GM19099 (cell line): ENCODE measurements around the gene LMAN1.
A peak's percentile ranks its signal among the peaks of the same experiment; 100 is the strongest.

Experiments
- POLR2A ChIP-seq: IDR thresholded peaks from 3 replicates; pipeline ENCODE4 v1.6.1; 2011; ENCODE audit warnings: low read depth; ENCODE audit not compliant: insufficient read length; ENCODE audit errors: extremely low read depth

Gene LMAN1, protein sequence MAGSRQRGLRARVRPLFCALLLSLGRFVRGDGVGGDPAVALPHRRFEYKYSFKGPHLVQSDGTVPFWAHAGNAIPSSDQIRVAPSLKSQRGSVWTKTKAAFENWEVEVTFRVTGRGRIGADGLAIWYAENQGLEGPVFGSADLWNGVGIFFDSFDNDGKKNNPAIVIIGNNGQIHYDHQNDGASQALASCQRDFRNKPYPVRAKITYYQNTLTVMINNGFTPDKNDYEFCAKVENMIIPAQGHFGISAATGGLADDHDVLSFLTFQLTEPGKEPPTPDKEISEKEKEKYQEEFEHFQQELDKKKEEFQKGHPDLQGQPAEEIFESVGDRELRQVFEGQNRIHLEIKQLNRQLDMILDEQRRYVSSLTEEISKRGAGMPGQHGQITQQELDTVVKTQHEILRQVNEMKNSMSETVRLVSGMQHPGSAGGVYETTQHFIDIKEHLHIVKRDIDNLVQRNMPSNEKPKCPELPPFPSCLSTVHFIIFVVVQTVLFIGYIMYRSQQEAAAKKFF

DNA sequence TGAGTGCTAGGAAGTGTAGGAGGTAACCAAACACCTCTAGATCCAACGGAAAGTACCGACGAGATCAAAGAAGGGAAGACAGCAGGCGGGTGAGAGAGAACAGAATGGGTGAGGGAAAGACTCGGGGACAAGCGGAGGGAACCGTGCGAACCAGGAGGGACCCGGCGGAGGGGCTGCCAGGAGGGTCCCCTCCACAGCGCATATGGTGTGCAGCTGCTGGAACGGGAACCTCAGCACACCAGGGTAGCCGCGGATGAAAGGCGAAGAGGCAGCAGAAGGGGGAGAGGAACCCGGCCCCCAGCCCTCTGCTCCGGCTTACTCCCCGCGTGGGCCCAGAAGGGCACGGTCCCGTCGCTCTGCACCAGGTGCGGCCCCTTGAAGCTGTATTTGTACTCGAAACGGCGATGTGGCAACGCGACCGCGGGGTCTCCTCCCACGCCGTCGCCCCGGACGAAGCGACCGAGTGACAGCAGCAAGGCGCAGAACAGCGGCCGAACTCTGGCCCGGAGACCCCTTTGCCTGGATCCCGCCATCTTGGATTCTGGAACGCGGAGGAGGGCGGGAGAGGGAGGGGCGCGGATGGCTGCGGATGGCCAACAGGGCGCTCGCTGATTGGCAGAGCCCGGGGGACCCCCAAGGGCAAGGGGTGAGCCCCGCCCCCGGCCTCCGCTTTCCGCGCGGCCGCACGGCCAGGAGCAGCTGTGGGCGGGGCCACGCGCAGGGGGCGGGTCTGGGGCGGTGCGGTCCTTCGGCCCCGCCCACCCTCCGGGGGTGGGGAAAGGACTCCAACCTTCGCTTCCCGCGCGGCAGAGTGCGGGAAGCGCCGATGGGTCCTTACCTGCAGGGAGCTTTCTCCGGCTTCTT is at the start of gene LMAN1:
Gene LMAN1 (minus strand): TSS at position 554 of the 864 bp plus-strand sequence. CDS start 21 bp downstream, at position 533.
- TF ChIP-seq POLR2A, result peak; percentile 90

DNA sequence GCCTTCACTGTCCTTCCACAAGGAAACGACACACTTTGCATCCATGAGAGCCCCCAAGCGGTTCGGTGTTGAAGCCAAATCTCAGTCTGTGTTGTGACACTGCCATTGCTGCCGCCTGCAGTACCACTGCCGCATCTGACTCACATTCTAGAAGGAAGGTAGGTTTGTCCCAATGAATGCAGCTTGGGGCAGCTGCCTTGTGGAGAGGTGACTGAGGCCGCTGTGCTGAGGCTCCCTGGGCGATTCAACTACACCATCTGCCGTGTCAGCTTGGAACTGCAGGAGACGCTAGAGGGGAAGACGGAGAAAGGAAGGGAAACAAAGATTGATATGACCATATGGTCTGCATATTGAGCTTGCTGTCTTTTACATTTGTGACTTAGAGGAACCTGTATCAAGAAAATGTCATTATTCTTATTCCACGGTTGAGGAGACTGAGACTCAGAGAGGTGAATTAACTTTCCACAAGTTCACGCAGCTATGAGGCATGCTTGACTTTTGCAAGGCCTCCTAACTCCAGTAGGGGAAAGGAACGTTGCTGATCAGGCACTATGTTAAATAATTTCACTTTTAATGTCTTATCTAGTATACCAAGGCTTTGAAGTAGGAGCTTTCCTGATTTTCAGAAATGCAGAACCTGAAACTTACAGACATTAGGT is 43.5 kb upstream of the LMAN1 start:
- no peak for TF ChIP-seq POLR2A

DNA sequence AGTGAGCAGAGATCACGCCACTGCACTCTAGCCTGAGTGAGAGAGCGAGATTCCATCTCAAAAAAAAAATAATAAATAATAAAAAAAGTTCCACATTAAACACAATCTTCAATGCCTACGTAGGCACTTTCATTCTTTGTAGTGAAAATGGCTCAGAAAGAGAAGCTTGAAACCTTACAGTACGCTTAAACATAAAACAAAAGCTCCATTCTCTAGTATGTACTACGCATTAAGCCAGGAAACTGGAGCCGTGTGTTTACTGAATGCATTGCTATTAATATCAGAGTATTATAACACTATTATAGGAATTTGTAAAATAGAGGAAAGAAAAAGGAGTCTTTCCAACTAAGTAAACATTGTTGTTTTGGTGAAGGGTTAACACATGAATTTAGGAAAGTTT is 41.3 kb upstream of the LMAN1 start:
- no peak for TF ChIP-seq POLR2A

DNA sequence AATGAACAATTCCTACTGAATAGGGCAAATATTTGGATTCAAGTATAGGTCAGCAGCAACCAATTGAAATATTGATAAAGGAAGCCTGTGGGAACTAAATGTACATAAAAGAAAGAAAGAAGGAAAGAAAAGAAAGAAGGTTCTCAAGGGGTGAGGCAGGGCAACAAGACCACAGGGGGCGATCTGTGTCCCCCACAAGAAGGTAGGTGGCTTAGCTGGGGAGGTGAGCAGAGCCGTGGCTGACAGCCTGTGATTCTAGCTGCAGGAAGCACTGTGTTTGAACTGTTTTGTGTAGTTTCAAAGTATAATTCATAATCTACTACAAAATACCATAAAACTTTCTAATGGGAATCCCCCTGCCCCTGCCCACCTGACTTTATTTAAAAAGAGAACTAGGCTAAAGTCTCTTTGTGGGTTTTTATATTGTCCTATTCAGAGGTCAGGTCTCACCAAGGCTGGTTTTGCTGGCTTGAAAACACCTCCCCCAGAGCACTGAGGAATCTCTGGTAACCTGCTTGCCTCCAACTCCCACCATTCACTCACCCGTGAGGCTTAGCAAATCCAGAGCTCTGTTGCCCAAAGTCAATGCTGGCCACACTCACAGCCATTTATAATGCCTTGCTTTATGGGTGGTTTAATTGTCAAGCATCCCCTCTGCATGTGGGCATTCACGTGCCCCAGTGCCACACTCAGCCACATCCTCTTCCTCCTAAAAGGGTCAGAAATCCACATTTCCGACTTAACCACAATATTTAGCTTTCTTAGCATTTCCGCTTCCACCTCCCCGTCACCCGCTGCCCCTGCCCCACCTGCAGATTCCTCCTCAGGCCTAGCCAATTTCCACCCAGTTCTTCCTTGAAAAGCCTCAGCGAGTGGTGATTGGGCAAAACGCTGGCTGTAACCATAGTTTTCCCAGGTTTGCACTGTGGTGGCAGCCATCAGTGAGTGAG is 36.4 kb upstream of the LMAN1 start:
- TF ChIP-seq POLR2A, result no peak

DNA sequence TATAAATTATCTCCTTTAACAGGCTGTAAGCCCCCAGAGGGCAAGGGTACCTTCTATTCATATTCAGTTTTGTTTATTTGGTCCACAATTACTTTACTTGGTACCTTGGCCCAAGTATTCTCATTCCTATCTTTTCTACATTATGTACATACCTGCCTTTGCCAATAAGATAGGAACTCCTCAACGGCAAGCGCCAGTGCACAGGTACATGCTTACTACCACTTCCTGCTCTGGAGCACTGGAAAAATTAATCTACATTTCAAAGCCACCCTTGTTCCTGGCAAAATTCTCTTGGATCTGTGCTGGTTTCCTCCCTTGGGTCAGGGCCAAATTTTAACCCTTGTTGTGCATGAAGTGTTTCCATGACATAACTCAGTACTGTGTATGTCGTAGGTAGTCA is 34.3 kb upstream of the LMAN1 start:
- TF ChIP-seq POLR2A, result no peak

DNA sequence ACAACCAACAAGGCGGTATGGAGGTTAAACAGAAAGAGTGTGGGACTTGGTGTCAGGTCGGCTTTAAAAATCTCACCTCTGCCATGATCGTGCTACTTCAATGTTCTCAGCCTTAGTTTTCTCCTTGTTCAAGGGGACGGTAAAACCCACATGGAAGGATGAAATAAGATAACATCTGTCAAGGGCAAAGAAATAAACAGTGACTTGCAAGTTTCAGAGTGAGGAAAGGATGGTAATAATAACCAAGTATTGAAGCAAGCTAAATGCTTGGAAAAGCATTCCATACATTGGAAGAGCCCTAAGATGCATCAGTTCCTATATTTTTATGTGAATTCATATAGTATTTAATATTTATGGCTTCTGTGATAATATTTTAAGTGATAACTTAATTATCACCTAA is 29.8 kb upstream of the LMAN1 start:
- no peak for TF ChIP-seq POLR2A

DNA sequence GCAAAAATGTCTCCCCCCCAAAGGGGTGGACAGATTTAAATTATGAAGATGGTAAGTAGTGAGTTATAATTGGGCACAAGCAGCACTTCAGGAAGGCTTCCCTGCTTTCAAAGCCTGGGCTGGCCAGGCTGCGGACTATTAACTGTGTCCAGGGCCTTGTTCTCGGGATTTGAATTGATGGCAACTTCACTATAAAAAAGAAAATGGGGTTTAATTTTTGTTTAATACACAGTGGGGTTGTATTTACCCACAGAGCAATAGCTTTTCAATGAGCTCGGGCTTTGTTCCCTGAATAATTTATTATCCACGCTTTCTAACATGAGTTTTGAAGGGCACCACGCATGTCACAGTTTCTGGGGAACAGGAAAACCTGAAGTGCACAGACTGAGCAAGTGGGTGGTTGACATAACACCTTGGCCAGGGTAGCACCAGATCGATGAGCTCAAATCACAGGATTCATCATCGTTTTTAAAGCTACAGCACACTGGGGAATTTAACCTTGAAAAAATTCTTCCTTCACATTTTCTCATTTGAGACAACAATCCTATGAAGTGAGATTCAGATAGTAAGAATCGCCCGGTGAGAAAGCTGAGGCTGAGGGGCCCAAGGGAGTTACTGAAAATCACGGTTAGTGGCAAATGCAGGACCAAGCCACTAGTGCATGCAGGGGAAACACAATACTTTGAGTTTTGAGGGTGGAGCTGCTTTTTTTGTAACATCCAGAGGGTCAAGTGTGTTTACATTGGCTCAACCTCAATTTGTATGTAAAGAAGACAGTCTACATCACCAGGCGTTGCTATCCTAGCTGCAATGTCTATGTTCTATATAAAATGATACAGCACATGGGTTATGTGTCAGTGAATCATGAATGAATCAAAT is 28.9 kb upstream of the LMAN1 start:
- no peak for TF ChIP-seq POLR2A

DNA sequence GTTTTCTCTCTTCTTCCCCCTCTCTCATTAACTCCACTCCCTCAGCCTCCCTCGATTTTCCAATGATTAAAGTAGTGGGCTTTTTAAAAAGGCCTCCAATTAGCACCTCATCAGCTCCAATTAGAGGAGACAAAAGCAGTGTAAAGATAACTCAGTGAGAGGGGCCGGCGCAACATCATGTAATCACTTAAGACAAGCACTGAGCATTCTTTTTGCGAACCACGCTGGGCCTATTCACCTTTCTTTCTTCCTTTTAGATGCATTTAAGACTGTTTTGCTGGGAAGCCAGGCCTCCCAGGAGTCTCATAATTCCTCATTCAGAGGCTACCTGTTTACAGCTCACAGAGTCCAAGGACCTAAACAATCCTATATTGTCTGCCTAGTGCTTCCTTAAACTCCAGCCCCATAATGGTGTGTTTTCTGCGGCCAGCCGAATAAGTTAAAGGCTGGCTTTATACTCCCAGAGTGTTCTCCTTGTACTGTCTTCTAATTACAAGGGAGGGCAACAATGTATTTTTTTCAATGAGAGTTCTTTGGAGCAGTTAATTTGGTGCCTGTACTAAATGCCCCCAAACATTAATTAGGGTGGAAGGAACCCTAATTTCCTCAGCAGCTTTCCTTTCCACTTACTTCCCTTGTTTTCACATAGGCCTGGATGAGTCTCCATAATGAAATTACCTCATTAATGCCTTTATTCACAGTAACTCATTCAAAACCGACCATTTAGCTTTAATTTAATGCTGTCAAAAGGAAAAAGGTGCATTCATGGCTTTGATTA is 28.0 kb upstream of the LMAN1 start:
- no peak for TF ChIP-seq POLR2A

DNA sequence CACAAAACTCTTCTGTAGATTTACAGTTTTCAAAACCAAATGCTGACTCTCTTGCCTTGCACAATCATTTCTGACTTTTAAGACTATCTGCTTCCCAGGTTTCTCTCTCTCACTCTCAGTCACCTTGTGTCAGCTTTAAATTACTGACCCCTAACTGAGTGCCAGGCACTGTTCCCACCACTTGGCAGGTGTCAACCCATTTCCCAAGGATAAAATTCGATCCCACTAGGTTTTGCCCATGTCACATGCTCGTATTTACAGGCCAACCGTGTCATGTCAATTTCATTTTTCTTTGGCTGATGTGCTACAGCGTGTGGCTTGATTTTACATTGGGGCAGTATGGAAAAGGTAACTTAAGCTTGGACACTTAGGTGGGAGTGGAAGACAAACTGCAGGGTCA is 26.1 kb upstream of the LMAN1 start:
- no peak for TF ChIP-seq POLR2A

DNA sequence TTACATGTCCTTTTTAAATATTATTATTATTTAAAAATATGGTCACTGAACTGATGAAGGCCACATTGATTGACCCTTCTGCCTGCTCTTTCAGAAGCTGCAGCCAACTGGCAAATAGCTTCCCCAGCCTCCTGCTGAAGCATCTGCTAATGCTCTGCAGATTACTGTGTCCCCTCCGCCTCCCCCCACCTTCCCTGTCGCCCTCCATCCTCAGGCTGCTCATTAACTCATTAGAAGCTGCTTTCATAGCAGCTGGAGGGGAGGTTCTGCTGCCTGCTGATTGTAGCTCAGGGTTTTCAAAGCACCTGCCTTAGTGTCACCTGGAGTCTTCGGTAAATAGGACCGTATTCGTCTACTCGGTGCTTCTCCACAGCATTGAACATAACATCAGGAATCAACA is 24.8 kb upstream of the LMAN1 start:
- no peak for TF ChIP-seq POLR2A

DNA sequence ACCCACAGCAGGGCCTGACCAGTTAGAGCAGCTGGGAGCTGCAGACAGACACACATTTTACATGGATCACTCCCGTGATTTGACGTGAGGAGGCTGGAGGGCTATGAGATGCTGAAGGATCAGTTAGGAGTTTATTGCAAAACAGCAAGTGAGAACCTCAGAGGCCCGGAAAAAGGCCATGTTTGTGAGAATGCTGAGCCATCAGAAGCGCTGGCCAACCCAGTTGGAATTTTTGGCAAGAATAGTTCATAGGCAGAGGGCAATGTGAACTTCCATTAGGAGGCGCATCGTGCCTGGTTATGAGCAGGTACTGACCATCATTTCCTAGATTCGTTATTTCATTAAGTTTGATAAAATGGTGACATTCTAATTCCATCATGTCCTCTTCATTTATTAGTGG is 23.3 kb upstream of the LMAN1 start:
- no peak for TF ChIP-seq POLR2A

DNA sequence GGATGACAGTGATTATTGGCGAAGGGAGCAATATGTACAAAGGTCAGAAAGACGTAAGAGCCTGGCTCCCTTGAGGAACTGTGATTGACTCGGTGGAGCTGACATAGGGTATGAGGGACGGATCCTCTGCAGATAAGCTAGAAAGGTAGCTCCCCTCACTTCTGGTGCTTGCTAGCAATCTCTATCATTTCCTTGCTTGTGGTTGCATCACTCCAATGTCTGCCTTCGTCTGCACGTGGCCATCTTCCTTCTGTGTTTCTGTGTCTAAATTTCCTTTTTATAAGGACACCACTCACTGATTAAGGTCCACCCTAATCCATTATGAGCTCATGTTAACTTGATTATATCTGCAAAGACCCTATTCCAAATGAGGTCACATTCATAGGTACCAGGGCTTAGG is 22.9 kb upstream of the LMAN1 start:
- TF ChIP-seq POLR2A, result no peak
